ENCODE data around the gene TMEM108.

TMEM108 gene

DNA sequence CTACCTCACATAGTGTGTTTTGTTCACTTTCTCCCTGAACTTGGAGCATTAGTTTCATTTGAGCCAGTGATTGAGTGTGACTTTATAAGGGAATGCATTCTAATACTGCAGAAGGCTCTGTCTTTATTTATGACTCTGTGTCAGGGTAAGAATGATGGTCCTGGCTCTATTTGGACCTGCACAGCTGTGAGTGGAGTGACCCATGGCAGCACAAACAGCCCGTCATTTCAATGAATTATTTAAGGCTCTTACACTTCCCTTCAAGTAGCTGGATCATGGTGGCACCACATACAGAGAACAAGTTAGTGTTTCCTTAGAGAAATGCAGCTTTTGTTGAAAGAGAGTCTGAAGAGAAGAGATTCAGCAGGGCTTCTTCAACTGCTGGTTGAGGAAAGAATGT is 16.4 kb downstream of the TMEM108 start:
- DNase-seq (ENCODE audit: low read depth) = no peak
- no peak overlapping the region for H3K4me3 ChIP-seq (ENCODE audit: low read depth, low read length)
- TF ChIP-seq, protein P1, sequence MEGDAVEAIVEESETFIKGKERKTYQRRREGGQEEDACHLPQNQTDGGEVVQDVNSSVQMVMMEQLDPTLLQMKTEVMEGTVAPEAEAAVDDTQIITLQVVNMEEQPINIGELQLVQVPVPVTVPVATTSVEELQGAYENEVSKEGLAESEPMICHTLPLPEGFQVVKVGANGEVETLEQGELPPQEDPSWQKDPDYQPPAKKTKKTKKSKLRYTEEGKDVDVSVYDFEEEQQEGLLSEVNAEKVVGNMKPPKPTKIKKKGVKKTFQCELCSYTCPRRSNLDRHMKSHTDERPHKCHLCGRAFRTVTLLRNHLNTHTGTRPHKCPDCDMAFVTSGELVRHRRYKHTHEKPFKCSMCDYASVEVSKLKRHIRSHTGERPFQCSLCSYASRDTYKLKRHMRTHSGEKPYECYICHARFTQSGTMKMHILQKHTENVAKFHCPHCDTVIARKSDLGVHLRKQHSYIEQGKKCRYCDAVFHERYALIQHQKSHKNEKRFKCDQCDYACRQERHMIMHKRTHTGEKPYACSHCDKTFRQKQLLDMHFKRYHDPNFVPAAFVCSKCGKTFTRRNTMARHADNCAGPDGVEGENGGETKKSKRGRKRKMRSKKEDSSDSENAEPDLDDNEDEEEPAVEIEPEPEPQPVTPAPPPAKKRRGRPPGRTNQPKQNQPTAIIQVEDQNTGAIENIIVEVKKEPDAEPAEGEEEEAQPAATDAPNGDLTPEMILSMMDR (IDR thresholded peaks at IDR 0.05; ENCODE audit: insufficient read depth, low read depth, low read length, missing control alignments) = no peak

DNA sequence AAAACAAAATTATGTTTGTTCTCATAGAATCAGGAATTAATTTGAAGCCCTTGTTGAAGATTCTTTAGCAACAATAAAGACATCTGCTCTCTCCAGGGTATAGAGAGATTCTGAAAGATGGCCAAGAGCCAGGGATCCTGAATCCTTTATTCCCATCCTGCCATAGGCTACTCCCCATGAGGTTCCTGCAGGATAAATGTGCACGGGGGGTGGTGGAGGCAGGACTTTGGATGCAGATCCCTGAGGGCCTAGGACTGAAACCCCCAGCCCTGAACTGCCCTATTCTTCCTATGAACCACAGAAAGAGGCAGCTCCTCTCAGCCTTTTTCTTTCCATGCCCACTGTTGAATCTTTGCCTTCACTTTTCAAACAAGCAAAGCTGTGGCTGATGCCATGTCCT is 17.1 kb downstream of the TMEM108 start:
- TF ChIP-seq, protein P1 (IDR thresholded peaks at IDR 0.05; ENCODE audit: insufficient read depth, low read depth, low read length, missing control alignments) = no peak
- DNase-seq (ENCODE audit: low read depth) = no peak
- H3K4me3 ChIP-seq (ENCODE audit: low read depth, low read length) = no peak overlapping the region

DNA sequence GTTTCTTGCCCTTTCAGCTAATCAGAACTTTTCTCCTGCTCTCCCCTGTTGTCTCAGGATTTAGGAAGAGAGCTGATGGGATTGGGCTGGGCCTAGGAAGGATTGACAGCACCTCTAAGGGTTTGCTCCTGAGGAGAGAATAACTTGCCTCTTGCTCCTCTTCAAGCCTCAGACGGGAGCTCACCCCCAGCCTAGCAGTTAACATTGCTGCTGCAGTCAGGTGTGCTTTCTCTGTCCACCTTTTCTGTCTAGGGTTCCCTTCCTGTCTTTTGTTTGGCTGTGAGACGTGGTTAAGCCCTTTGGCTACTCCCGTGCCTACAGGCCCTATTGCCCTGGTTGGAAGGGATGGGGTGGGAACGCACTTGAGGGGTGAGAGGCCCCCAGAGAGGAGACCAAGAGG is 20.1 kb downstream of the TMEM108 start:
- TF ChIP-seq, protein P1 (IDR thresholded peaks at IDR 0.05; ENCODE audit: insufficient read depth, low read depth, low read length, missing control alignments) = no peak
- no peak for DNase-seq (ENCODE audit: low read depth)
- no peak overlapping the region for H3K4me3 ChIP-seq (ENCODE audit: low read depth, low read length)

DNA sequence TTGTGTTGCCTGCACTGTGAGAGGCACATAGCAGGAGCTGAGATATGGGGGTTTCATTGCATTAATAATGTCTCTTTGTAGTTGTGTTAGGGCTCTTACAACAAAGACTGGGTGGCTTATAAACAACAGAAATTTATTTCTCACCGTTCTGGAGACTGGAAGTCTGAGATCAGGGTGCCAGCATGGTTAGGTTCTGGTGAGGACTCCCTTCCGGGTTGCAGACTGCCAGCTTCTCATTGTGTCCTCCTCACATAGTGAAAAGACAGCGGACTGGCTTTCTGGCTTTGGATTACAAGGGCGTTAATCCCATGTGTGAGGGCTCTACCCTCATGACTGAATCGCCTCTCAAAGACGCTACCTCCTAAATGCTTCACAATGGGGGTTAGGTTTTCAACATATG is 20.6 kb downstream of the TMEM108 start:
- DNase-seq (ENCODE audit: low read depth) = no peak
- H3K4me3 ChIP-seq (ENCODE audit: low read depth, low read length) = no peak overlapping the region
- TF ChIP-seq, protein P1 (IDR thresholded peaks at IDR 0.05; ENCODE audit: insufficient read depth, low read depth, low read length, missing control alignments) = no peak

DNA sequence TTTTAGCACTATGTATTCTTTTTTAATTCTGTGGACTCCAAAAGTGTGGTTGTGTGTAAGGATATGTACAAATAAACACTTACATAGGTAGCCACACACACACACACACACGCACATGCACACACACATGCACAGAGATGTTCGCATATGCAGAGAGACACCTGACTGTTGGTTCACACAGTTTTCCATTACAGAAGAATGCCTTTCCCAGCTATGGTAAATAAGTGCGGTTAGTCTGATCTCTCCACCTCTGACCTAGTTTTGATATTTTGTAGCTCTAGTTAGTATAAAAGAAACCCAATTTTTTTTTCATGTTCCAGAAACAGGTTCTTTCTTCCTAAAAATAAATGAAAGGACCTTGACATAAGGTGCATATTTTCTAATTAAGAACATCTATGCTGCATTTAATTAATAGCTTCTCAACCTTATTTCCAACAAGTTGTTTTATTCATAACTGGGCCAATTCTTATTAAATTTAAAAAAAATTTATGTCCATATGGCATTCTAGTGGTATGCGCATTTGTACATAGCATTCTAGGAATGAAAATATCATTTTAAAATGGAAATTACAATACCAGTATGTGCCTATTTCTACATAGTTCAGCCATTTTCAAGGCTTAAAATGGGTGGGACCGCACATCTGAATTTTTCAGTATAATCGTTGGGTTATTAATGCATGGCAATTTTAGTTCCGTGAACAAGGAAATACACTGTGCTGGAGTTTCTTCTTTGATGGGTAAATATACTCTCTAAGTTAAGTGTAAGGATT is 27.2 kb downstream of the TMEM108 start:
- TF ChIP-seq, protein P1 (IDR thresholded peaks at IDR 0.05; ENCODE audit: insufficient read depth, low read depth, low read length, missing control alignments) = no peak
- H3K4me3 ChIP-seq (ENCODE audit: low read depth, low read length) = no peak overlapping the region
- no peak for DNase-seq (ENCODE audit: low read depth)

DNA sequence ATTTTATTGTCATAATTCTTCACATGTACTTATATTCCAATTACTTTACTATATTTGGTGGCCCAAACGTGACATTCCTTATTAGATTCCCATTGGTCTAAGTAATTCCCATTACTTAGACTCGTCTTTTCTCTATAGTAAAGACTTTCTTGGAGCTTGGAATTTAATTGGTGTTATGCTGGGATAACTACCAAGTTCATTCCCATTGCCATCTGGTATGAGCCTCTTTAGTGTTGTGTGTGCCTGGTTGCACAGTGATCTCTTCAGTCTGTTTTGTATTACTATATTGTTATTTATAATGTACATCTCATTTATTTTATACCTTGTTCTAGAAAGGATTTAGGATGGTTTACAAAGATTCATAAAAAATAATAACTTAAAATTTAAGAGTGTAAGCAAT is 27.8 kb downstream of the TMEM108 start:
- DNase-seq (ENCODE audit: low read depth) = no peak
- TF ChIP-seq, protein P1 (IDR thresholded peaks at IDR 0.05; ENCODE audit: insufficient read depth, low read depth, low read length, missing control alignments) = no peak

More for the DNA sequence above, 27.8 kb downstream of the TMEM108 start:
- no peak overlapping the region for H3K4me3 ChIP-seq (ENCODE audit: low read depth, low read length)
